Endothelial cell of umbilical vein (primary cell): ENCODE results near the gene KCNIP1. TPM values are rescaled to one million over a fixed set of nuclear protein-coding genes. Genes with fewer than 3 reads are reported as not detected.

Experiments
- BruUV-seq: library from RNA; stranded (reverse); fragments of 400-500 nt; replicated peaks from 2 replicates; lab custom pipeline; 2021; lab: Mats Ljungman, UMichigan
- CTCF ChIA-PET: fragments of 300-600, 350-600 bp; sonication (Branson Sonifier 250); formaldehyde crosslinking; loops from one replicate; lab custom pipeline; 2021; ENCODE audit warnings: antibody characterized with exemption, inconsistent platforms; lab: Charles Lee
- POLR2A ChIA-PET: fragments of 300-600, 350-600 bp; sonication (Branson Sonifier 250); formaldehyde crosslinking; loops from one replicate; lab custom pipeline; 2021; ENCODE audit warnings: antibody characterized with exemption, inconsistent platforms; lab: Charles Lee
- DNase-seq: peaks from one replicate; pipeline ENCODE4 v3.0.0-alpha.2; 2011; ENCODE audit warnings: low read depth, low spot score
- FAIRE-seq: peaks from 2 replicates; lab custom pipeline; 2011; peaks lifted over from hg19 to GRCh38; lab: Jason Lieb, UNC
- H2AFZ ChIP-seq: 2 replicates; pipeline ENCODE4 v1.6.0; 2012; ENCODE audit warnings: low read depth, low read length, control low read depth, inconsistent platforms
- H3K27ac ChIP-seq: 2 replicates; pipeline ENCODE4 v1.5.1; 2011; ENCODE audit warnings: low read depth, mild to moderate bottlenecking, control low read depth, low read length, moderate library complexity; ENCODE audit not compliant: insufficient read depth
- H3K27me3 ChIP-seq, 2 experiments: 2 replicates each; pipeline versions ENCODE4 v1.6.0 to v1.6.1; 2011; ENCODE audit warnings: low read length in 2 of 2, mixed read lengths in 1 of 2; ENCODE audit not compliant: control insufficient read depth in 2 of 2, insufficient read depth in 2 of 2
- H3K36me3 ChIP-seq, 2 experiments: 2 replicates in 1 of 2; 3 replicates in 1 of 2; pipeline ENCODE4 v1.5.1; 2011; ENCODE audit warnings: low read length in 2 of 2, mild to moderate bottlenecking in 1 of 2, moderate library complexity in 1 of 2; ENCODE audit not compliant: control insufficient read depth in 2 of 2, insufficient read depth in 2 of 2; ENCODE audit errors: extremely low read depth in 1 of 2
- H3K4me1 ChIP-seq: 3 replicates; pipeline ENCODE4 v1.5.1; 2011; ENCODE audit warnings: mild to moderate bottlenecking, low read length; ENCODE audit not compliant: control insufficient read depth, insufficient read depth; ENCODE audit errors: extremely low read depth
- H3K4me2 ChIP-seq: 2 replicates; pipeline ENCODE4 v1.6.1; 2011; ENCODE audit warnings: low read length, control low read depth, mixed read lengths; ENCODE audit not compliant: insufficient read depth
- H3K4me3 ChIP-seq, 3 experiments: fragments of 200-600 bp in 1 of 3; sonication (generic), shearing (Covaris generic) in 1 of 3; replicated peaks in 1 of 3; 2 replicates each; pipeline ENCODE4 v1.5.1; 2011 to 2016; ENCODE audit warnings: control low read depth in 3 of 3, low read length in 3 of 3, mild to moderate bottlenecking in 2 of 3, inconsistent platforms in 1 of 3, low read depth in 1 of 3, moderate library complexity in 1 of 3; ENCODE audit not compliant: insufficient read depth in 1 of 3
- H3K79me2 ChIP-seq: 2 replicates; pipeline ENCODE4 v1.6.0; 2012; ENCODE audit warnings: low read length, inconsistent platforms; ENCODE audit not compliant: control insufficient read depth, insufficient read depth
- H3K9ac ChIP-seq: replicated peaks from 2 replicates; pipeline ENCODE3; 2011; ENCODE audit warnings: low read length, control low read depth; ENCODE audit not compliant: insufficient read depth; ENCODE audit errors: extremely low read depth
- H3K9me1 ChIP-seq: replicated peaks from 3 replicates; pipeline ENCODE4 v1.6.0; 2011; ENCODE audit warnings: mild to moderate bottlenecking, low read length; ENCODE audit not compliant: control insufficient read depth, insufficient read depth; ENCODE audit errors: extremely low read depth
- H3K9me3 ChIP-seq: replicated peaks from 2 replicates; pipeline ENCODE4 v1.5.1; 2012; ENCODE audit warnings: low read length, inconsistent platforms; ENCODE audit not compliant: control insufficient read depth, insufficient read depth
- H4K20me1 ChIP-seq: replicated peaks from 2 replicates; pipeline ENCODE3; 2011; ENCODE audit warnings: mild to moderate bottlenecking, low read length; ENCODE audit not compliant: control insufficient read depth, insufficient read depth; ENCODE audit errors: extremely low read depth
- CTCF ChIP-seq, 2 donors: IDR thresholded peaks; 1 replicate in 1 of 2; 2 replicates in 1 of 2; pipeline ENCODE4 v1.5.1; 2011; ENCODE audit warnings: low read length in 2 of 2, mild to moderate bottlenecking in 2 of 2, moderate library complexity in 2 of 2, control low read depth in 1 of 2, inconsistent platforms in 1 of 2, low read depth in 1 of 2; ENCODE audit not compliant: insufficient read depth in 1 of 2; ENCODE audit errors: extremely low read depth in 1 of 2
- EZH2 ChIP-seq: IDR thresholded peaks from 2 replicates; pipeline ENCODE4 v1.6.1; 2012; ENCODE audit warnings: borderline replicate concordance, low read depth, mild to moderate bottlenecking, moderate library complexity, low read length, inconsistent platforms; ENCODE audit not compliant: severe bottlenecking
- FOS ChIP-seq: IDR thresholded peaks from 2 replicates; pipeline ENCODE4 v1.6.1; 2011; ENCODE audit warnings: mild to moderate bottlenecking, low read length, moderate library complexity, borderline replicate concordance; ENCODE audit not compliant: insufficient read depth
- GATA2 ChIP-seq: IDR thresholded peaks from 2 replicates; pipeline ENCODE4 v1.7.0; 2011; ENCODE audit warnings: low read depth, mild to moderate bottlenecking, moderate library complexity, mixed read lengths, low read length; ENCODE audit not compliant: insufficient read length, insufficient read depth
- JUN ChIP-seq: IDR thresholded peaks from 2 replicates; pipeline ENCODE4 v1.6.1; 2011; ENCODE audit warnings: borderline replicate concordance, low read depth; ENCODE audit not compliant: insufficient read length, insufficient read depth
- MYC ChIP-seq: IDR thresholded peaks from one replicate; pipeline ENCODE4 v1.6.1; 2011; ENCODE audit warnings: mild to moderate bottlenecking, low read depth, low read length
- POLR2A ChIP-seq: IDR thresholded peaks from 2 replicates; pipeline ENCODE4 v1.6.1; 2012; ENCODE audit warnings: low read depth, mild to moderate bottlenecking, control low read depth, low read length
- POLR2AphosphoS5 ChIP-seq: IDR thresholded peaks from 2 replicates; pipeline ENCODE4 v1.6.1; 2012; ENCODE audit warnings: low read depth, mild to moderate bottlenecking, control low read depth, low read length, moderate library complexity; ENCODE audit not compliant: insufficient read depth
- dilution Hi-C: fragments of 300-500 bp; cut with MboI; formaldehyde crosslinking; loops from one replicate; pipeline ENCODE4 v1.15.0; 2019; ENCODE audit warnings: low sequenced_read_pairs; ENCODE audit not compliant: extremely low pct_ligation_motif_present
- intact Hi-C: fragments of 100-400 bp; cut with micrococcal nuclease; formaldehyde crosslinking; loops from one replicate; pipeline ENCODE4 v1.10.0; 2022
- polyA plus RNA-seq, 4 experiments: library from polyadenylated mRNA; depleted of rRNA in 3 of 4; stranded (reverse) in 3 of 4; unstranded in 1 of 4; fragments of >200 nt; gene quantifications; 2 replicates each; pipeline versions ENCODE4 v1.2.1 to v1.2.3, GENCODE V29; 2011 to 2012; ENCODE audit warnings: missing spikeins in 1 of 4
- total RNA-seq: library from RNA; stranded (reverse); gene quantifications from 2 replicates; pipeline ENCODE4 v1.2.3, GENCODE V29; 2021

KCNIP1 gene
- total and polyA plus RNA-seq, 2 donors (not counting 3 experiments of a cell fraction or from before 2014, with no cell fraction given), result 0.15 TPM; not detected in 1

- no peak overlapping the region for H3K4me2 ChIP-seq
- no peak overlapping the region for H3K4me3 ChIP-seq
- no peaks in the 10 kb centered on the region for H3K79me2 ChIP-seq
- CTCF ChIA-PET, result interaction anchor here (1.4 kb wide), 1 partner anchor 108 kb away, joined by 3 read pairs; no protein-coding TSS in a partner anchor
- H3K9ac ChIP-seq, result no peak overlapping the region
- BruUV-seq, result no TSS peak
- no peaks in the 10 kb centered on the region for H3K36me3 ChIP-seq
- H4K20me1 ChIP-seq, result no peaks in the 10 kb centered on the region
- intact Hi-C loops (no loop called here), dilution Hi-C loops (no loop called here)
- no peaks in the 10 kb centered on the region for H3K4me1 ChIP-seq
- H3K27ac ChIP-seq, result no peak overlapping the region
- POLR2A ChIA-PET, result no interaction called here
- TF ChIP-seq GATA2, result no peak
- no peak for TF ChIP-seq POLR2A
- no peak for TF ChIP-seq MYC
- TF ChIP-seq CTCF (IDR thresholded peaks at IDR 0.05; ENCODE audit: extremely low read depth in 1 of 2, insufficient read depth in 1 of 2, low read depth in 1 of 2, low read length in 2 of 2), result no peak
- TF ChIP-seq JUN, result no peak
- no peak for TF ChIP-seq POLR2AphosphoS5
- no peak for TF ChIP-seq EZH2
- TF ChIP-seq FOS, result no peak
- no peaks in the 10 kb centered on the region for H3K27me3 ChIP-seq
- DNase-seq, result no peak
- H2AFZ ChIP-seq, result no peak overlapping the region
- H3K9me1 ChIP-seq, result no peaks in the 10 kb centered on the region
- H3K9me3 ChIP-seq, result no peaks in the 10 kb centered on the region
- no peak for FAIRE-seq
Measured at GRCh38 chr5:170523830-170524229, 20.0 kb downstream of the KCNIP1 start.
